Testis (tissue), 3 donors: Measurements from ENCODE around the gene MROH8. TPM values are rescaled to one million over a fixed set of nuclear protein-coding genes. Genes with fewer than 3 reads are reported as not detected.
A peak's percentile ranks its signal among the peaks of the same experiment; 100 is the strongest.

Experiments
- DNase-seq: peaks from one replicate; pipeline ENCODE4 v3.0.0-alpha.2; 2019
- H3K27ac ChIP-seq, 2 donors: fragments of 200-600 bp; sonication (generic); one replicate each; pipeline ENCODE4 v1.5.1; 2019
- H3K27me3 ChIP-seq: fragments of 200-600 bp; sonication (generic); one replicate; pipeline ENCODE4 v1.5.1; 2019
- H3K36me3 ChIP-seq: fragments of 200-600 bp; sonication (generic); one replicate; pipeline ENCODE4 v1.5.1; 2017; ENCODE audit warnings: low read depth; ENCODE audit errors: missing control alignments
- H3K4me1 ChIP-seq: fragments of 200-600 bp; sonication (generic); one replicate; pipeline ENCODE4 v1.5.1; 2019
- H3K4me3 ChIP-seq, 2 donors: fragments of 200-600 bp; sonication (generic); one replicate each; pipeline ENCODE4 v1.5.1; 2017 to 2019
- H3K9me3 ChIP-seq: fragments of 200-600 bp; sonication (generic); one replicate; pipeline ENCODE4 v1.5.1; 2017
- CTCF ChIP-seq, 3 experiments: fragments of 450-650 bp in 2 of 3; fragments of 200-600 bp in 1 of 3; sonication (generic) in 1 of 3; IDR thresholded peaks; one replicate each; pipeline ENCODE4 v1.5.1; 2016 to 2019; ENCODE audit warnings: antibody characterized with exemption in 3 of 3, mild to moderate bottlenecking in 2 of 3, moderate library complexity in 1 of 3
- POLR2A ChIP-seq: fragments of 450-650 bp; IDR thresholded peaks from one replicate; pipeline ENCODE4 v1.6.1; 2017; ENCODE audit warnings: antibody characterized with exemption, mild to moderate bottlenecking, moderate library complexity
- WGBS, 2 donors: methylation state at CpG; one replicate each; pipeline ENCODE4 v1.1.5; 2018; 5-methylcytosine and 5-hydroxymethylcytosine counted together
- intact Hi-C: fragments of 100-400 bp; cut with DNase I; formaldehyde crosslinking; loops from one replicate; pipeline ENCODE4 v1.15.1; 2023; ENCODE audit warnings: low total_unique reads
- polyA plus RNA-seq: library from polyadenylated mRNA; stranded (reverse); fragments of 350-450 nt; fragmentation: Illumina TruSeq; extraction: RNeasy Lipid Tissue Mini Kit (QIAGEN cat#74804); gene quantifications from one replicate; pipeline ENCODE4 v1.2.3, GENCODE V29; 2014; ENCODE audit warnings: low read depth, low replicate concordance; ENCODE audit not compliant: insufficient read depth
- total RNA-seq, 2 donors: library from RNA; depleted of rRNA; stranded (reverse); fragments of >200 nt; gene quantifications; one replicate each; pipeline ENCODE4 v1.2.3, GENCODE V29; 2016

Gene MROH8
- total and polyA plus RNA-seq, 3 donors from 2014 or later, result 36.6 to 93.8 (median 43.5) TPM

GRCh38 chr20:37055276-37055675, 124.1 kb downstream of the MROH8 start:
- H3K9me3 ChIP-seq, result no peaks in the 10 kb centered on the region
- TF ChIP-seq CTCF (IDR thresholded peaks at IDR 0.05) (no peak), POLR2A (no peak)
- intact Hi-C loops, result no loop called here
- 89 to 94% methylated on average over 3 of the region's 3 CpGs for WGBS, 2 donors
- no peak for DNase-seq
- no peaks in the 10 kb centered on the region for H3K27me3 ChIP-seq
- H3K27ac ChIP-seq, result no peak overlapping the region
- H3K36me3 ChIP-seq, result no peaks in the 10 kb centered on the region
- no peak overlapping the region for H3K4me3 ChIP-seq
- H3K4me1 ChIP-seq, result no peaks in the 10 kb centered on the region

- Histone ChIP-seq H3K9me3 (no peaks in the 10 kb centered on the region), H3K4me3 (no peak overlapping the region), H3K4me1 (no peaks in the 10 kb centered on the region), H3K27me3 (no peaks in the 10 kb centered on the region), H3K36me3 (no peaks in the 10 kb centered on the region), H3K27ac (peak overlapping the region in 1 of 2 donors; percentile 6)
- no peak for TF ChIP-seq POLR2A
- TF ChIP-seq CTCF (IDR thresholded peaks at IDR 0.05), result no peak
- 89 to 91% methylated on average over 4 of the region's 4 CpGs for WGBS, 2 donors
- DNase-seq, result no peak
- intact Hi-C loops, result no loop called here
These were observed 126.0 kb downstream of the MROH8 start for GRCh38 chr20:37053230-37053950.

Other genes with a start within 250 kb of the MROH8 start
- 10 to 100 TPM; 61.9 to 79.0 TPM for gene SAMHD1, start 227.8 kb downstream of the MROH8 start, total RNA-seq
- 38.7 TPM for gene SAMHD1, start 227.8 kb downstream of the MROH8 start, polyA plus RNA-seq
- 10 to 100 TPM; 14.2 to 15.3 TPM for gene RBL1, start 83.6 kb downstream of the MROH8 start, total RNA-seq
- gene RBL1, start 83.6 kb downstream of the MROH8 start, polyA plus RNA-seq, result 6.0 TPM
- 100 to 1,000 TPM; 200 to 235 TPM for gene RPN2, start 218 bp downstream of the MROH8 start, total RNA-seq
- gene RPN2, start 218 bp downstream of the MROH8 start, polyA plus RNA-seq, result 284 TPM
- not detected for gene GHRH, start 82.3 kb upstream of the MROH8 start, total RNA-seq
- gene GHRH, start 82.3 kb upstream of the MROH8 start, polyA plus RNA-seq, result not detected
- 10 to 100 TPM; 42.4 to 68.4 TPM for gene MANBAL, start 110.1 kb upstream of the MROH8 start, total RNA-seq
- 92.4 TPM for gene MANBAL, start 110.1 kb upstream of the MROH8 start, polyA plus RNA-seq
- 100 to 1,000 TPM; 143 to 179 TPM for gene SRC, start 166.6 kb upstream of the MROH8 start, total RNA-seq
- gene SRC, start 166.6 kb upstream of the MROH8 start, polyA plus RNA-seq, result 90.3 TPM